Measurements from ENCODE around the gene FILIP1L. TPM values are rescaled to one million over a fixed set of nuclear protein-coding genes. Genes with fewer than 3 reads are reported as not detected.

FILIP1L gene
- total RNA-seq, 1 experiment from 2014 or later: 0.07 TPM

DNA sequence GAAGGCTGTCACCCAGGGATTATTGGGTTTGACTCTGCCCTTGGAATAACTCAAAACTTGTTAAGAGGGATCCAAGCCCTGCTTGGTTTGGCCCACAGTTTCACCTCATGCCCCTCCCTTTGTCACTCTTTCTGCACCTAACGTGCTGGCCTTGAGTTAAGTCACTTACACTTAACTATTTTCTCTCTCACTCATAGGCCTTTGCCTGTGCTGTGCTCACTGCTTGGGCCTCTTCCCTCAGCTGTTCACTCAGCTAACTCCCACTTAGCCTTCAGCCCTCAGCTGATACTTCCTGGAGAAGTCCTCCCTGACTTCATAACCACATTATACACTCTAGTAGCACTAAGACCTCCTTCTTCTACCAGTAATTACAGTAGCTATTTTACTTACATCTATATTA is 163.4 kb downstream of the FILIP1L start:
- TF ChIP-seq, protein P1, sequence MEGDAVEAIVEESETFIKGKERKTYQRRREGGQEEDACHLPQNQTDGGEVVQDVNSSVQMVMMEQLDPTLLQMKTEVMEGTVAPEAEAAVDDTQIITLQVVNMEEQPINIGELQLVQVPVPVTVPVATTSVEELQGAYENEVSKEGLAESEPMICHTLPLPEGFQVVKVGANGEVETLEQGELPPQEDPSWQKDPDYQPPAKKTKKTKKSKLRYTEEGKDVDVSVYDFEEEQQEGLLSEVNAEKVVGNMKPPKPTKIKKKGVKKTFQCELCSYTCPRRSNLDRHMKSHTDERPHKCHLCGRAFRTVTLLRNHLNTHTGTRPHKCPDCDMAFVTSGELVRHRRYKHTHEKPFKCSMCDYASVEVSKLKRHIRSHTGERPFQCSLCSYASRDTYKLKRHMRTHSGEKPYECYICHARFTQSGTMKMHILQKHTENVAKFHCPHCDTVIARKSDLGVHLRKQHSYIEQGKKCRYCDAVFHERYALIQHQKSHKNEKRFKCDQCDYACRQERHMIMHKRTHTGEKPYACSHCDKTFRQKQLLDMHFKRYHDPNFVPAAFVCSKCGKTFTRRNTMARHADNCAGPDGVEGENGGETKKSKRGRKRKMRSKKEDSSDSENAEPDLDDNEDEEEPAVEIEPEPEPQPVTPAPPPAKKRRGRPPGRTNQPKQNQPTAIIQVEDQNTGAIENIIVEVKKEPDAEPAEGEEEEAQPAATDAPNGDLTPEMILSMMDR (conservative IDR thresholded peaks at IDR 0.05): no peak
- Histone ChIP-seq H3K9ac (ENCODE audit: extremely low read depth, insufficient read length, low read length) (no peak overlapping the region), H3K14ac (ENCODE audit: insufficient read depth, low read length) (no peak overlapping the region), H3K27ac (ENCODE audit: insufficient read length, low read depth, low read length) (no peak overlapping the region), H4K20me1 (ENCODE audit: control insufficient read depth, insufficient read depth, insufficient read length) (no peaks in the 10 kb centered on the region), H3K4me1 (ENCODE audit: insufficient read depth, low read length) (no peaks in the 10 kb centered on the region; the same call in 1 of the 2 replicates), H2BK5ac (ENCODE audit: insufficient read length, low read length) (no peak overlapping the region), H2BK12ac (ENCODE audit: insufficient read length, low read depth, low read length) (no peak overlapping the region), H2BK20ac (ENCODE audit: low read depth, low read length, poor library complexity, severe bottlenecking) (no peak overlapping the region), H3K23me2 (ENCODE audit: insufficient read length, low read depth, low read length, poor library complexity, severe bottlenecking) (no peaks in the 10 kb centered on the region), H3K4ac (ENCODE audit: low read depth, low read length) (no peak overlapping the region), H4K91ac (ENCODE audit: insufficient read length, low read depth, low read length) (no peak overlapping the region), H3K79me1 (ENCODE audit: insufficient read depth, low read depth, low read length, poor library complexity, severe bottlenecking) (no peaks in the 10 kb centered on the region), H2BK120ac (ENCODE audit: low read depth, low read length, poor library complexity, severe bottlenecking) (no peak overlapping the region), H3K9me3 (ENCODE audit: control insufficient read depth, low read depth, low read length) (no peaks in the 10 kb centered on the region), H3K56ac (ENCODE audit: insufficient read length, low read depth, low read length) (no peak overlapping the region), H2AFZ (ENCODE audit: low read length) (no peak overlapping the region), H4K5ac (ENCODE audit: insufficient read length, low read depth, low read length) (no peak overlapping the region), H4K8ac (replicated peaks; ENCODE audit: insufficient read length, low read depth, low read length) (no peak overlapping the region), H3K27me3 (ENCODE audit: insufficient read depth, low read length) (no peaks in the 10 kb centered on the region), H3K79me2 (ENCODE audit: insufficient read depth, low read length) (no peaks in the 10 kb centered on the region), H3K23ac (ENCODE audit: insufficient read length, low read depth, low read length) (no peak overlapping the region), H2AK5ac (ENCODE audit: insufficient read length, low read length) (no peak overlapping the region), H2BK15ac (ENCODE audit: low read depth, low read length) (no peak overlapping the region), H3K4me2 (ENCODE audit: insufficient read depth, insufficient read length, low read length) (no peak overlapping the region), H3T11ph (ENCODE audit: low read length) (no peak overlapping the region), H3K18ac (ENCODE audit: insufficient read length, low read depth, low read length) (no peak overlapping the region)
- no peaks in the 10 kb centered on the region for H3K36me3 Mint-ChIP-seq (ENCODE audit: insufficient read depth in 1 of 3, low read depth in 3 of 3)
- H3K27ac Mint-ChIP-seq: no peak overlapping the region
- H3K27me3 Mint-ChIP-seq (ENCODE audit: low read depth): no peaks in the 10 kb centered on the region
- no CpG with 5 or more reads among the region's 1 CpG for WGBS (ENCODE audit: extremely low coverage, insufficient read length, low lambda C conversion rate)
- no peak for DNase-seq
- H3K9me3 Mint-ChIP-seq: no peaks in the 10 kb centered on the region
- H3K4me1 Mint-ChIP-seq: peaks cover 11 to 13% of the 10 kb centered on the region in 2 experiments; a peak in 2 of 4 replicates
- no peak overlapping the region for H3K4me3 Mint-ChIP-seq
